ENCODE data around the gene KEAP1.

The KEAP1 gene

GRCh38 chr19:10518444-10519361 lies 15.5 kb upstream of the KEAP1 start:
- peak overlapping the region; percentile 83 for H3K4me2 ChIP-seq (ENCODE audit: low read length)
- H2BK5ac ChIP-seq (ENCODE audit: low read depth, low read length, poor library complexity): no peak overlapping the region
- H4K91ac ChIP-seq (ENCODE audit: low read depth, low read length): no peak overlapping the region
- peaks cover 8% of the 10 kb centered on the region for H3K27me3 ChIP-seq (ENCODE audit: insufficient read depth, low read length)
- DNase-seq: no peak
- no peak overlapping the region for H3K18ac ChIP-seq (ENCODE audit: low read length)
- no peaks in the 10 kb centered on the region for H3K36me3 ChIP-seq (ENCODE audit: control insufficient read depth in 1 of 2, insufficient read depth in 2 of 2, low read length in 2 of 2)
- H3K4me3 ChIP-seq (ENCODE audit: low read depth, low read length): no peak overlapping the region
- H3K23ac ChIP-seq (ENCODE audit: low read length): no peak overlapping the region
- H4K8ac ChIP-seq (ENCODE audit: low read depth, low read length): peak overlapping the region; percentile 46
- no peak overlapping the region for H3K27ac ChIP-seq (ENCODE audit: low read depth, low read length)
- peaks cover 4% of the 10 kb centered on the region for H3K9me3 ChIP-seq (ENCODE audit: insufficient read depth, low read depth, low read length)
- no peak overlapping the region for H2AK5ac ChIP-seq (ENCODE audit: low read length)
- H2AFZ ChIP-seq (ENCODE audit: insufficient read depth, low read length, poor library complexity): no peak overlapping the region
- H3K14ac ChIP-seq (ENCODE audit: low read length): no peak overlapping the region
- H3K4ac ChIP-seq (ENCODE audit: low read depth, low read length): no peak overlapping the region
- no CpG with 5 or more reads among the region's 33 CpGs for WGBS (ENCODE audit: extremely low coverage, insufficient coverage, insufficient read length)
- H3K79me1 ChIP-seq (ENCODE audit: low read length): no peaks in the 10 kb centered on the region
- no peak overlapping the region for H4K12ac ChIP-seq (ENCODE audit: low read depth, low read length)
- peaks cover 5 to 10% of the 10 kb centered on the region in 2 experiments for H3K4me1 ChIP-seq (ENCODE audit: control insufficient read depth in 1 of 2, insufficient read depth in 2 of 2, low read length in 2 of 2)
- no peak overlapping the region for H3K9ac ChIP-seq (ENCODE audit: low read length)
- H3K79me2 ChIP-seq (ENCODE audit: control insufficient read depth, insufficient read depth, low read length, poor library complexity): peaks cover 2% of the 10 kb centered on the region
- no peak overlapping the region for H2BK12ac ChIP-seq (ENCODE audit: low read length)
- no peak overlapping the region for H2BK120ac ChIP-seq (ENCODE audit: insufficient read depth, low read length, poor library complexity)

DNA sequence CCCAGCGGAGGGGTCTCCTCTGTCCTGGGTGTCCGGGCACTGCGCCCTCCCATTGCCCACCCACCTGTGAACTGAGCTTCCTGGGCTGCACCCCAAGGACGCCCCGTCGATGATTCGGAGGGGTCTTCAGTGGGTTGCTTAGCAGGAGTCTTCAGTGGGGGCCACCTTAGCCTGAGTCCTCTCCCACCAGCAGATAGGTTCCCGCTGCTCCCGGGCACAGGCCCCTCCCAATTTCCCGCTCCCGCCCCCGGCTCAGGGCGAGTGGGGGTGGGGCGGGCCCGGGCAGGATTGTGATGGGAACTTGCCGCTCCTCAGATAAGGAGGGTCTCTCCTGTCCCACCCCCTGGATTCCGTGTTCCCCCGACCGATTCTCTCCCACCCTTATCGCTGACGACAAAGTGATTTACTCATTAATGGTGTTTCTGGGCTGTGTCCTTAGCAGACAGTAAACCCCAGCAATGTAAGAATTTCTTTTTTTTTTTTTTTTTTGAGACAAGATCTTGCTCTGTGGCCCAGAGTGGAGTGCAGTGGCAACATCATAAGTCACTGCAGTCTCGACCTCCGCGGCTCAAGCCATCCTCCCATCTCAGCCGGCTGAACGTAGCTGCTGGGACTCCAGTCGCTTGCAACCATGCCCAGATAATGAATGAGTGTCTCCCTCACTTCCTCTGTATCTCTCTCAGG lies 14.7 kb upstream of the KEAP1 start:
- Histone ChIP-seq H2BK120ac (ENCODE audit: insufficient read depth, low read length, poor library complexity) (peak overlapping the region; percentile 46), H3K27me3 (ENCODE audit: insufficient read depth, low read length) (peaks cover 8% of the 10 kb centered on the region), H3K4ac (ENCODE audit: low read depth, low read length) (no peak overlapping the region), H3K4me3 (ENCODE audit: low read depth, low read length) (peak overlapping the region; percentile 61), H4K91ac (ENCODE audit: low read depth, low read length) (peak overlapping the region; percentile 53), H3K79me2 (ENCODE audit: control insufficient read depth, insufficient read depth, low read length, poor library complexity) (peaks cover 2% of the 10 kb centered on the region), H2BK5ac (ENCODE audit: low read depth, low read length, poor library complexity) (no peak overlapping the region), H3K79me1 (ENCODE audit: low read length) (no peaks in the 10 kb centered on the region), H3K14ac (ENCODE audit: low read length) (no peak overlapping the region), H2AFZ (ENCODE audit: insufficient read depth, low read length, poor library complexity) (peak overlapping the region; percentile 72), H3K27ac (ENCODE audit: low read depth, low read length) (no peak overlapping the region), H3K4me1 (ENCODE audit: control insufficient read depth in 1 of 2, insufficient read depth in 2 of 2, low read length in 2 of 2) (peaks cover 5 to 10% of the 10 kb centered on the region in 2 experiments), H3K4me2 (ENCODE audit: low read length) (peak overlapping the region; percentile 83), H2BK12ac (ENCODE audit: low read length) (peak overlapping the region; percentile 35), H2AK5ac (ENCODE audit: low read length) (peak overlapping the region; percentile 28), H3K18ac (ENCODE audit: low read length) (peak overlapping the region; percentile 55), H3K36me3 (ENCODE audit: control insufficient read depth in 1 of 2, insufficient read depth in 2 of 2, low read length in 2 of 2) (no peaks in the 10 kb centered on the region), H3K9ac (ENCODE audit: low read length) (no peak overlapping the region), H4K8ac (ENCODE audit: low read depth, low read length) (peak overlapping the region; percentile 46), H4K12ac (ENCODE audit: low read depth, low read length) (peak overlapping the region; percentile 41), H3K9me3 (ENCODE audit: insufficient read depth, low read depth, low read length) (peaks cover 4% of the 10 kb centered on the region), H3K23ac (ENCODE audit: low read length) (no peak overlapping the region)
- no CpG with 5 or more reads among the region's 27 CpGs for WGBS (ENCODE audit: extremely low coverage, insufficient coverage, insufficient read length)
- peak in 1 of 2 donors; percentile 18 for DNase-seq

DNA sequence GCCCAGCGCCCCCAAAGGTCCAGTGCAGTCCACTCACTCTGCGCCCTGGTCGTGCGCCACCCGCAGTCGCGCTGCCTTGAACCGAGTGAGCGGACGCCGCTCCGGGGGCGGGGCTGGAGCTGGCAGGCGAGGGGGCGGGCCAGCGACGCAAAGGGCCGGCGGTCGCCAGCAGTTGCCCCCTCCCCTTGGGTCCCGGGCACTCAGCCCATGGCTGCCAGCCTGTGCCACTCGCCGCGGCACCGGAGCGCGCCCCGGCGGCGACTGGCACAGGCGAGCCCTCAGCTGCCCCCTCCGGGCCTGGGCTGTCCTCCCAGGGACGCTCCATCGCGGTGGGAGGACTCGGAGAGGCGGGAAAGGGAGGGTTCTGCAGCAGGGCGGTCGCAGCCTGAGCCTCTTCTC lies 14.2 kb upstream of the KEAP1 start, which contains the start of gene S1PR5:
TSS of gene S1PR5 (minus strand) at position 87 of the 399 bp plus-strand sequence. CDS start 2,436 bp downstream, outside the sequence.
- peak within 1 kb of the TSS; percentile 46 for H2BK120ac ChIP-seq (ENCODE audit: insufficient read depth, low read length, poor library complexity)
- H3K9ac ChIP-seq (ENCODE audit: low read length): no peak within 1 kb of the TSS
- H3K9me3 ChIP-seq (ENCODE audit: insufficient read depth, low read depth, low read length): peaks cover 4% of the 10 kb centered on the region
- H3K4me3 ChIP-seq (ENCODE audit: low read depth, low read length): peak within 1 kb of the TSS; percentile 61
- H3K18ac ChIP-seq (ENCODE audit: low read length): peak within 1 kb of the TSS; percentile 55
- H4K12ac ChIP-seq (ENCODE audit: low read depth, low read length): peak within 1 kb of the TSS; percentile 41
- no peaks in the 10 kb centered on the region for H3K36me3 ChIP-seq (ENCODE audit: control insufficient read depth in 1 of 2, insufficient read depth in 2 of 2, low read length in 2 of 2)
- H4K8ac ChIP-seq (ENCODE audit: low read depth, low read length): peak within 1 kb of the TSS; percentile 46
- no peak within 1 kb of the TSS for H3K4ac ChIP-seq (ENCODE audit: low read depth, low read length)
- H3K27ac ChIP-seq (ENCODE audit: low read depth, low read length): no peak within 1 kb of the TSS
- H3K14ac ChIP-seq (ENCODE audit: low read length): no peak within 1 kb of the TSS
- H3K4me2 ChIP-seq (ENCODE audit: low read length): peak within 1 kb of the TSS; percentile 83
- H3K4me1 ChIP-seq (ENCODE audit: control insufficient read depth in 1 of 2, insufficient read depth in 2 of 2, low read length in 2 of 2): peaks cover 5 to 10% of the 10 kb centered on the region in 2 experiments
- peak within 1 kb of the TSS; percentile 28 for H2AK5ac ChIP-seq (ENCODE audit: low read length)
- peaks cover 2% of the 10 kb centered on the region for H3K79me2 ChIP-seq (ENCODE audit: control insufficient read depth, insufficient read depth, low read length, poor library complexity)
- DNase-seq: peak in 1 of 2 donors; percentile 34
- H2AFZ ChIP-seq (ENCODE audit: insufficient read depth, low read length, poor library complexity): peak within 1 kb of the TSS; percentile 72
- no peaks in the 10 kb centered on the region for H3K79me1 ChIP-seq (ENCODE audit: low read length)
- peak within 1 kb of the TSS; percentile 35 for H2BK12ac ChIP-seq (ENCODE audit: low read length)
- H4K91ac ChIP-seq (ENCODE audit: low read depth, low read length): peak within 1 kb of the TSS; percentile 53
- H3K27me3 ChIP-seq (ENCODE audit: insufficient read depth, low read length): peaks cover 8% of the 10 kb centered on the region
- no CpG with 5 or more reads among the region's 39 CpGs for WGBS (ENCODE audit: extremely low coverage, insufficient coverage, insufficient read length)
- no peak within 1 kb of the TSS for H2BK5ac ChIP-seq (ENCODE audit: low read depth, low read length, poor library complexity)
- H3K23ac ChIP-seq (ENCODE audit: low read length): no peak within 1 kb of the TSS

GRCh38 chr19:10516671-10517286 lies 13.6 kb upstream of the KEAP1 start:
- no peak for DNase-seq
- H3K14ac ChIP-seq (ENCODE audit: low read length): no peak overlapping the region
- peak overlapping the region; percentile 12 for H2AFZ ChIP-seq (ENCODE audit: insufficient read depth, low read length, poor library complexity)
- no peak overlapping the region for H4K91ac ChIP-seq (ENCODE audit: low read depth, low read length)
- no peak overlapping the region for H3K23ac ChIP-seq (ENCODE audit: low read length)
- peaks cover 8% of the 10 kb centered on the region for H3K27me3 ChIP-seq (ENCODE audit: insufficient read depth, low read length)
- H2BK5ac ChIP-seq (ENCODE audit: low read depth, low read length, poor library complexity): no peak overlapping the region
- no peak overlapping the region for H2BK12ac ChIP-seq (ENCODE audit: low read length)
- H3K4me1 ChIP-seq (ENCODE audit: control insufficient read depth in 1 of 2, insufficient read depth in 2 of 2, low read length in 2 of 2): peaks cover 5 to 10% of the 10 kb centered on the region in 2 experiments
- H3K18ac ChIP-seq (ENCODE audit: low read length): no peak overlapping the region
- no peak overlapping the region for H3K27ac ChIP-seq (ENCODE audit: low read depth, low read length)
- H4K8ac ChIP-seq (ENCODE audit: low read depth, low read length): peak overlapping the region; percentile 10
- H2BK120ac ChIP-seq (ENCODE audit: insufficient read depth, low read length, poor library complexity): no peak overlapping the region
- no peak overlapping the region for H3K4ac ChIP-seq (ENCODE audit: low read depth, low read length)
- H3K4me2 ChIP-seq (ENCODE audit: low read length): peak overlapping the region; percentile 83
- no peak overlapping the region for H3K9ac ChIP-seq (ENCODE audit: low read length)
- H3K36me3 ChIP-seq (ENCODE audit: control insufficient read depth in 1 of 2, insufficient read depth in 2 of 2, low read length in 2 of 2): no peaks in the 10 kb centered on the region
- no peak overlapping the region for H3K4me3 ChIP-seq (ENCODE audit: low read depth, low read length)
- H3K79me1 ChIP-seq (ENCODE audit: low read length): no peaks in the 10 kb centered on the region
- WGBS (ENCODE audit: extremely low coverage, insufficient coverage, insufficient read length): no CpG with 5 or more reads among the region's 10 CpGs
- H4K12ac ChIP-seq (ENCODE audit: low read depth, low read length): no peak overlapping the region
- H3K79me2 ChIP-seq (ENCODE audit: control insufficient read depth, insufficient read depth, low read length, poor library complexity): peaks cover 2% of the 10 kb centered on the region
- peaks cover 4% of the 10 kb centered on the region for H3K9me3 ChIP-seq (ENCODE audit: insufficient read depth, low read depth, low read length)
- H2AK5ac ChIP-seq (ENCODE audit: low read length): no peak overlapping the region
